Right lobe of liver (tissue), 6 donors: ENCODE results near the gene ITPK1. TPM values are rescaled to one million over a fixed set of nuclear protein-coding genes. Genes with fewer than 3 reads are reported as not detected.

ENCODE experiments used
- ATAC-seq, 4 donors: fragments of 200-7000 bp; cut with Tn5 transposase; one replicate each; pipeline ENCODE4 v1.9.1; 2020; ENCODE audit warnings: mild to moderate bottlenecking in 4 of 4, moderate library complexity in 4 of 4
- DNase-seq, 3 donors: peaks; one replicate each; pipeline ENCODE4 v3.0.0-alpha.2; 2020
- H3K27ac ChIP-seq, 3 donors: fragments of 200-600 bp; one replicate each; pipeline ENCODE4 v1.8.0; 2022
- H3K27me3 ChIP-seq, 2 donors: fragments of 200-600 bp; one replicate each; pipeline ENCODE4 v1.8.0; 2022
- H3K36me3 ChIP-seq, 4 donors: fragments of 200-600 bp; sonication (generic) in 1 of 4; one replicate each; pipeline versions ENCODE4 v1.5.1 to v1.8.0; 2017 to 2022; ENCODE audit warnings: control low read depth in 1 of 4
- H3K4me1 ChIP-seq, 4 donors: fragments of 200-600 bp; sonication (generic) in 1 of 4; one replicate each; pipeline versions ENCODE4 v1.5.1 to v1.8.0; 2017 to 2022; ENCODE audit warnings: control low read depth in 1 of 4
- H3K4me3 ChIP-seq, 3 donors: fragments of 200-600 bp; one replicate each; pipeline ENCODE4 v1.8.0; 2022
- H3K9me3 ChIP-seq, 4 donors: fragments of 200-600 bp; sonication (generic) in 1 of 4; one replicate each; pipeline versions ENCODE4 v1.5.1 to v1.8.0; 2017 to 2022; ENCODE audit warnings: control low read depth in 1 of 4
- CTCF ChIP-seq, 4 donors: fragments of 200-600 bp in 3 of 4; fragments of 450-650 bp in 1 of 4; IDR thresholded peaks; one replicate each; pipeline versions ENCODE4 v1.5.1 to v1.8.0; 2016 to 2022; ENCODE audit warnings: antibody characterized with exemption in 4 of 4, mild to moderate bottlenecking in 2 of 4
- POLR2A ChIP-seq: fragments of 450-650 bp; IDR thresholded peaks from one replicate; pipeline ENCODE4 v1.6.1; 2017; ENCODE audit warnings: antibody characterized with exemption, mild to moderate bottlenecking
- WGBS: methylation state at CpG from one replicate; pipeline ENCODE4 v1.1.6; 2018; ENCODE audit warnings: low coverage, low lambda C conversion rate; ENCODE audit not compliant: insufficient coverage; ENCODE audit errors: missing lambda C conversion rate; 5-methylcytosine and 5-hydroxymethylcytosine counted together
- intact Hi-C, 2 donors: fragments of 100-400 bp; cut with DNase I; formaldehyde crosslinking; loops; one replicate each; pipeline versions ENCODE4 v1.11.2 to v1.14.1; 2022
- total RNA-seq, 6 experiments: library from RNA; depleted of rRNA in 2 of 6; stranded (reverse); fragments of >200 nt in 2 of 6; fragmentation: NEBNext Ultra II Directional in 3 of 6; extraction: Animal tissue kit (Norgen Biotek cat#: 25700) in 3 of 6; gene quantifications; one replicate each; pipeline versions ENCODE4 v1.1.0 to v1.2.4, GENCODE V29; 2016 to 2023
- donor health status: DM: no; HTN: yes; CAD: no.
- donor health status: DM: no; HTN: no; CAD: no.
- donor health status: DM: no; HTN: no; CAD: no.
- donor health status: DM: no; HTN: yes; CAD: no.
- donor health status: DM: no; HTN: yes; CAD: no.

The ITPK1 gene
- total RNA-seq, 6 experiments from 2014 or later, result 28.4 to 61.0 (median 40.0) TPM

- no peaks in the 10 kb centered on the region for H3K27me3 ChIP-seq
- DNase-seq (no peak), ATAC-seq (no peak)
- H3K9me3 ChIP-seq, result no peaks in the 10 kb centered on the region
- H3K27ac ChIP-seq, result no peak overlapping the region
- H3K4me1 ChIP-seq, result no peaks in the 10 kb centered on the region
- 33% methylated on average over 5 of the region's 6 CpGs for WGBS
- TF ChIP-seq CTCF (IDR thresholded peaks at IDR 0.05) (no peak), POLR2A (no peak)
- no peak overlapping the region for H3K4me3 ChIP-seq
- intact Hi-C loops, result no loop called here
- no peaks in the 10 kb centered on the region for H3K36me3 ChIP-seq
Measured at GRCh38 chr14:92906823-92907222, 208.9 kb downstream of the ITPK1 start.

GRCh38 chr14:92906420-92906819, 209.3 kb downstream of the ITPK1 start:
- ATAC-seq (no peak), DNase-seq (no peak)
- no peaks in the 10 kb centered on the region for H3K27me3 ChIP-seq
- 80% methylated on average over 1 of the region's 6 CpGs for WGBS
- no peaks in the 10 kb centered on the region for H3K9me3 ChIP-seq
- H3K27ac ChIP-seq, result no peak overlapping the region
- no peaks in the 10 kb centered on the region for H3K36me3 ChIP-seq
- no peaks in the 10 kb centered on the region for H3K4me1 ChIP-seq
- H3K4me3 ChIP-seq, result no peak overlapping the region
- intact Hi-C loops, result no loop called here
- no peak for TF ChIP-seq CTCF (IDR thresholded peaks at IDR 0.05)
- no peak for TF ChIP-seq POLR2A

- TF ChIP-seq CTCF (IDR thresholded peaks at IDR 0.05) (no peak), POLR2A (no peak)
- no peak for DNase-seq
- H3K36me3 ChIP-seq, result no peaks in the 10 kb centered on the region
- H3K4me3 ChIP-seq, result no peak overlapping the region
- no peaks in the 10 kb centered on the region for H3K9me3 ChIP-seq
- H3K27me3 ChIP-seq, result no peaks in the 10 kb centered on the region
- WGBS, result 69% methylated on average over 7 of the region's 8 CpGs
- H3K27ac ChIP-seq, result no peak overlapping the region
- ATAC-seq, result no peak
- intact Hi-C loops, result no loop called here
- H3K4me1 ChIP-seq, result no peaks in the 10 kb centered on the region
Measured at GRCh38 chr14:92905667-92906066, 210.1 kb downstream of the ITPK1 start.

- 16% methylated on average over 2 of the region's 6 CpGs for WGBS
- intact Hi-C loops, result no loop called here
- H3K27me3 ChIP-seq, result no peaks in the 10 kb centered on the region
- no peaks in the 10 kb centered on the region for H3K4me1 ChIP-seq
- H3K9me3 ChIP-seq, result no peaks in the 10 kb centered on the region
- H3K4me3 ChIP-seq, result no peak overlapping the region
- no peak for ATAC-seq
- no peak for DNase-seq
- H3K36me3 ChIP-seq, result no peaks in the 10 kb centered on the region
- TF ChIP-seq CTCF (IDR thresholded peaks at IDR 0.05), result no peak
- no peak for TF ChIP-seq POLR2A
- no peak overlapping the region for H3K27ac ChIP-seq
Measured at GRCh38 chr14:92903359-92903758, 212.4 kb downstream of the ITPK1 start.

- no peak for ATAC-seq
- Histone ChIP-seq H3K27ac (no peak overlapping the region), H3K4me3 (no peak overlapping the region), H3K4me1 (no peaks in the 10 kb centered on the region), H3K36me3 (no peaks in the 10 kb centered on the region), H3K27me3 (no peaks in the 10 kb centered on the region), H3K9me3 (no peaks in the 10 kb centered on the region)
- TF ChIP-seq POLR2A, result no peak
- TF ChIP-seq CTCF (IDR thresholded peaks at IDR 0.05), result no peak
- 4% methylated on average over 13 of the region's 17 CpGs for WGBS
- DNase-seq, result no peak
- intact Hi-C loops, result no loop called here
Measured at GRCh38 chr14:92902726-92903125, 213.0 kb downstream of the ITPK1 start.
